ENCODE results near the gene AGXT.

The AGXT gene

DNA sequence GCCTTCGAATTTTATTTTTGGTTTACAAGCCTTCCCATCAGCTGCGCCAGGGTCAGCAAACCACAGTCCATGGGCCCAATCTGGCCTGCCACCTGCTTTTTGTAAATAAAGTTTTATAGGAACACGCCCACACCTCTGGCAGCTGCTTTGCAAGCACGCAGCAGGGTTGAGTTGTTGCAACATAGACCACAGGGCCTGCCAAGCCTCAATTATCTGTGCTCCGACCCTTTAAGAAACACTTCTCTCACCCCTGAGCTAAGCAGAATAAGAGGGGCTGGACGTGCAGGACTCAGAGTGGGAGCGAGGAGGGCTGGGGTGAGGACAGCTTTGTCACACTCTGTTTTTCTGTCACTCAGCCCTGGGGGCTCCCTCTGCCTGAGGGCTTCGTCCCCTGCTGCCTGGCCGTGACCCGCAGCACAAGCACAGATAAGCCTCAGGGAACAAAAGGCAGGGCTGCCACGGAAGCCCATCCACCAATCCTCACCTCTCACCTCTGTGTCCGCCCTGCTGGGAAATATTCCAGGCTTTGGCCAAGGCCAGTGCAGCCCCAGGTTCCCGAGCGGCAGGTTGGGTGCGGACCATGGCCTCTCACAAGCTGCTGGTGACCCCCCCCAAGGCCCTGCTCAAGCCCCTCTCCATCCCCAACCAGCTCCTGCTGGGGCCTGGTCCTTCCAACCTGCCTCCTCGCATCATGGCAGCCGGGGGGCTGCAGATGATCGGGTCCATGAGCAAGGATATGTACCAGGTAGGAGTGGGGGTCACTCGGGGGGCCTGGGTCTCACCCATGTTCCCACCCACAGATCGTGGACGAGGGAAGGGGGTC is at the start of gene AGXT:
TSS of gene AGXT (plus strand) at position 539 of the 823 bp plus-strand sequence. CDS start at position 581, 42 bp downstream.
- DNase-seq = no peak

DNA sequence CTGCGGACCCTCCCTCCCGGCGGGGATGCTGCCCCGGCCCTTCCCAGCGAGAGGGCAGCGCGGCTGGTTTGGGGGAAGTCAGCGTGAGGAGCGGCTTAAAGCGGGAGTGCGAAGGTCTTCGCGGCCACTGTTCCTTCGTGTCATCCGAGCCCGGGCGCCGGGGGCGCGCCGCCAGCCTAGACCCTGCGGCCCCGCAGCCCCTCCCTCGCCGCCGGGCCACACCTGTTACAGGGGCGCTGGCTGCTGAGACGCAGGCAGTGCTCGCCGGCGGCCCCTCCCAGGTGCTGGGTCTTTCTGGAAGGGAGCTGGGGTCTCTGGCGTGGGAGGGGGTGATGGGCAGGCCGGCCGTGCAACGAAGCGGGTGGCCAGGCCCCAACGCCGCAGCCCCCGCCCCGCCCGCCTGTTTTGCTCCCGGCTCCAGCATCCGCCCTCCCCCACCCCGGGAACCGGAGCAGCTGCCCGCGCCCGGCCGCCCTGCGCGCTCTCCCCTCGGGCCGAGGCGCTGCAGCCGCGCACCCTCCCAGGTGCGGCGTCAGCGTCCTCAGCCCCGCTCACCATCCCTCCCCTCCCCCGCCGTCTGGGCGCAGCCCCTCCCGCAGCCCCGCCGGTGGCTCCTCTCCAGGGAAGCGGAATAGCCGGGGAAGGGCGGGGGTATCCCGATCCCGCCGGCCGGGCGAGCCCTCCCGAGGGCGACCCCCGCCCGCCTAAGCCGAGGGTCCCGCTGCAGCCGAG is 49.3 kb upstream of the AGXT start:
- no peak for DNase-seq

DNA sequence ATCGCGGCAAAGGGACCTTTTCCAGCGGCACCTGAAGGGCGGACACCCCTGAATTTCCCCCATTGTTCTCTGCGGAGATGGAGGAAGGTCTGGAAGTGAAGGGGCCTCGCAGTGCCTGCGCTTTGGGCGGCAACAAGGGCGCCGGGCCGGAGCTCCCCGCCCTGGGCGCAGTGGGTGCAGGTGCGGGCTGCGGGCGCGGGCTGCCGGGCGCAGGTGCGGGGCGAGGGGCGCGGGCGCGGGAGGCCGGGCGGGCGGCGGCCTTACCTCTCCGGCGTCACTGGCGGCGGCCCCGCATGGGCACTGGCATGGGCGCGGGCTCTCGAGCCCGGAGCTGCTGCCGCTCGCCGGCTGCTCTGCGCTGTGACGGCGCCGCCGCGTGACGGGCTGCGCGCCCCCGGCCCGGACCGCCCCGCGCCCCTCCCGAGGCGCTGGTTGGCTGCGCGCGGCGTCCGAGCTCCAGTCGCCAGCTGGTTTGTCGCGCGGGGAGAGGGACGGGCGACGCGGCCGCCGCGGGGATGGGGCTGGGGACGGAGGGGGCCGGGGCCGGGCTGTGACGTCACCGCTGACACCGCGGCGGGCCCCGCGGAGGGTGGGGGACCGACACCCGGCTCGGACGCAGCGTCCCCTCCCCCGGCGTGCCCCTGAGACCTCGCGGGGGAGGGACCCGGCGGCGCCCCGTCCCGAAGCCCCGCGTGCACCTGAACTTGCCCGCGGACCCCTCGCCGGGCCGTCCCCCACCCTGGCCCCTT is 48.6 kb upstream of the AGXT start, which contains the start of gene KIF1A:
TSS of gene KIF1A (minus strand) at position 362 of the 749 bp plus-strand sequence. CDS start 22,467 bp downstream, outside the sequence.
- no peak for DNase-seq

DNA sequence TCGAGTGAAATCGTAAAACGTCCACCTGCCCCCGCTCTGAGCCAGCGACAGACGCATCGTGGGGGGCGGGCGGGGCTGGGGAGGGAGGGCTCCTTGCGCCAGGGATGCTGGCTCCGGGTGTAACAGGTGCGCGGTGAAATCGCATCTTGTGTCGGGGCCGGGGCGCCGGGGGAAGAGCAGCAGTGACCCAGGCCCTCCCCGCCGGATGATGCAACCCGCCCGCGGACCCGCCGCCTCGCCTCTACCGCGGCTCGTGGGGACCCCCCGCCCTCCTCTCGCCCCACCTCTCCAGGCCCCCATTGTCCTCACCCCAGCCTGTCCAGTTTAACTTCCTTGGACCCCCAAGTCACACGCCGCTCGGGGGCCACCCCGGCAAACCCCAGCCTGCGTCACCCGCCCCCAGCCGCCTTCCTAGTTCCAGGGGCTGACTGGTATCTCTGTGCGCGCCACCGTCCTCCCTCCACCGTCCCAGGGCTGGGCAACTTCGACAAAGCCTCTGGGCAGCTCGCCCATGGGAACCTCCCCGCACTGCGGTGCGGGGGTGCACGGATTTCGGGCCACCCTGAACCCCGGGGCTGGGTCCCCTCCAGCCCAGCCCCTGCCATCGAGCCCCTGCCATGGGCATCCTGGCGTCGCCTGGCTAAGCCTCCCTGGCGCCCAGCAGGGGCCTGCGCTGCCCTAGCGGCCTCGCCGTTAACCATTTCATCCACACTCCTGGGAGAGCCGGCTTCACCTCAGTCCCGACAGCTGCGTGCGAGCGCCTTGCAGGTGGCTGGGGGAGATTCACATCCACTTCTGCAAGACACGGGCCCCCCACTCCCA is 47.8 kb upstream of the AGXT start:
- no peak for DNase-seq

DNA sequence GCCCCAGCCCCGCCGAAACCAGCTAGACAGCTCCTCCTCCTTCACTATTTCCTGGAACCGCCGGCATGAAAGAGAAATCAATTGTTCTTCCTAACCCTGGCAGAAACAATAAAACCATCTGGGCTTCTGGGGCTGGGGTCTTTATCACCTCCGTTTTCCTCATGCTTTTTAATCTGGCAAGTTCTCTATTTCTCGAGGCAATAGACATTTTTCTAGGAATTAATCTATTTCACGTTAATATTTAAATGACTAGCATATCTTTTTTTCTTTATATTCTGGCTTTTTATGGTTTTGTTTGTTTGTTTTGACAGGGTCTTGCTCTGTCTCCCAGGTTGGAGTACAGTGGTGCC is 47.2 kb upstream of the AGXT start:
- no peak for DNase-seq

DNA sequence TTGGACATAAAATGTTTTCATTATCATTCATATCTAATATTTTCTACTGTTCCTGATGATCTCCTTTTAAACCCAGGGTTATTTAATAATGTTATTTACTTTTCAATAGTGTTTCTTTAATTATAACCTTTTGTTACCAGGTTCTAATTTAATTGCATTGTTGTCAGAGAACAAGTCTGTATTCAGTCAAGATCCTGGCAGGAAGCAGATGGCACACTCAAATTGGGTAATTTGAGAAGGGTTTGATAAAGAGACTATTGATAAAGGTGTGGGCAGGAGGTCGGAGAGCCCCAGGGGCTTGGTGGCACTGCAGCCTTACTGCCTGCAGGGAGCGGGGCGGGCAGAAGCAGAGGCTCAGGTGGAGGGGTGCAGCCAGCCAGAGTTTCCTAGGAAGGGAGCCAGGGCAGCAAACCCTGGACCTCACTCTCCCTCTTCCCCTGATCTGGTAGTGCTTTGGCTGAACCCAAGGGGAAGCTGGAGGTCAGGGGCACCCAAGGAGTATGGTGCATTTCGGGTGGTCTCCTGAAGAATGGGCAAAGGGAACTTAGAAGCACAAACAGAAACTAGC is 46.3 kb upstream of the AGXT start:
- DNase-seq = no peak

DNA sequence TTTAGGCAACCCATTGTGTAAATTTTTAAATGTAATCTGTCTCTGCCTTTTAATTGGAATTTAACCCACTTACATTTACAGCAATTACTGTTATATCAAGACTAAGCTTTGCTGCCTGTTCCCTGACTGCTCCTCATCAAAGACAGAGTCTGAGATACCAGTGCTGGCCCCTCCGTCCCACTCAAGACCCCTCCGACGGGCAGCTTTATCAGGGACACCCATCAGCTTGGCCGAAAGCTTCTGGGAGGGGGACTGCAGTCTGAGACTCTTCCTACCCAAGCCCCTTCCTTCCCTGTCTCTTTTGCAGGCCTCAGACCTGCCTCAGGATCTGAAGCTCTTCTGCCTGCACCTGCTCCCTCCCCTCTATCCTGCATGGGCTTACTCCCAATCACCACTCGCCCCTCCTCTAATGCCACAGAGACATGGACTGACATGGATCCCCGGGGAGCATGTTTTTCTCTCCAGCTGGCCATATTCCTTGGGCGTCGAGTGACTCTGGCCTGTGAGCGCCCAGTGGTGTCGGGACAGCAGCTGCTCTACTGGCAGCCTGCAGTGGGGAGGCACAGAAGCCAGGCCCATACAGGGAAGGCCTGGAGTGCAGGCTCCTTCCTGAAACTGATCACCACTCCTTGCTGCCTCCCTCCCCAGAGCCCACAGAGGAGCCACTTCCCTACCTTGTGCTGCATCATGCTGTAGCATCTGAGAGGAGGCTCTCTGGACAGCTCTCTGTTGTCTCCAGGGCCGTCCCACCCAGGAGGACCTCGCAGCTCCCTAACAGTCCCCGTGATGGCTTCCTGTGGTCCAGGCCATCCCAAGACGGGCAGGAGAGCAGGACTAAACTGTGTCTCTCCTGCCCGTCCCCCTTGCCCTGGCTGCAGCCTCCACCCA is 44.9 kb upstream of the AGXT start:
- no peak for DNase-seq

DNA sequence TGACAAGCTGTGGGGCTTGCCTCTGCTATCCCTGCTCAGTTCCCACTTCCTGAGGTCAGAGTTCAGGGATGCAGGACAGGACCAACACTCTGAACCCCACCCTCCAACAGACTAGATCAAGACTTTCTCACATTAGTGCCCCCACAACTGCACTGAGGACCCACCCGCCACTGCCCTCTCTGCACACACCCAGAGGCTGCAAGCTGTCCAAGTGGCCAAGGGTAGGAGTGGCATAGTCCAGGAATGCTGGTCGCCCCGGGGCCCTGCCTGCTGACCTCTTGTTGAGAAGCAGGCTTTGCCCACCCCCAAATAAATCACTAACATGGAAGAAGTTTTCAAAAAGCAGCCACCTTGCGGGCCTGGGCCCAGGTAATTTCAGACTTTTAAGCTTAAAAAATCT is 43.1 kb upstream of the AGXT start:
- no peak for DNase-seq

DNA sequence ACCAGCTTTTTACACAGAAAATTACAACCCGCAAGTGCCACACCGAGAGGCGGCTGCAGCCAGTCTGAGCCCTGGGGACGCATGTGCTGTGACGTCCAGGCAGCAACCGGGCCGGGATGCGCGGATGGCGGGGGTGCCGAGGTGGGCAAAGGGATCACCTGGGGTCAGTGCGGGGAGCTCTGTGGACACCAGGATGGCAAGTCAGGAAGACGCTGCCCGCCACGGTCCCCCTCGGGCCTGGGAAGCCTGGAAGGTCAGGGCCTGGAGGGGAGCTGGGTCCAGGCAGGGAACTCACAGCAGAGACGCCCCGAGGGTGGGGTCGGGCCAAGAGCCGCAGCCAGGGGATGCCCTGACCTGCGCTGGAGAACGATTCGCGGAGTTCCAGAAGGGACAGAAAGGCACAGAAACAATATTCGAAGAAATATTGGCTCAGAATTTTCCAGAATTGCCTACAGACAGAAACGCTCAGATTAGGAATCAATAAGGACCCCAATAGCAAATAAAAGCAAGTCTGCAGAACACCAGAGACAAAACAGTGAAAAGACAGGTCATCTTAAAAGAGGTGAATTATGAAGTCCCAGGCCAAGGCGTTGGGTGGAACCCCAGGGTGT is 36.9 kb upstream of the AGXT start:
- DNase-seq = no peak

DNA sequence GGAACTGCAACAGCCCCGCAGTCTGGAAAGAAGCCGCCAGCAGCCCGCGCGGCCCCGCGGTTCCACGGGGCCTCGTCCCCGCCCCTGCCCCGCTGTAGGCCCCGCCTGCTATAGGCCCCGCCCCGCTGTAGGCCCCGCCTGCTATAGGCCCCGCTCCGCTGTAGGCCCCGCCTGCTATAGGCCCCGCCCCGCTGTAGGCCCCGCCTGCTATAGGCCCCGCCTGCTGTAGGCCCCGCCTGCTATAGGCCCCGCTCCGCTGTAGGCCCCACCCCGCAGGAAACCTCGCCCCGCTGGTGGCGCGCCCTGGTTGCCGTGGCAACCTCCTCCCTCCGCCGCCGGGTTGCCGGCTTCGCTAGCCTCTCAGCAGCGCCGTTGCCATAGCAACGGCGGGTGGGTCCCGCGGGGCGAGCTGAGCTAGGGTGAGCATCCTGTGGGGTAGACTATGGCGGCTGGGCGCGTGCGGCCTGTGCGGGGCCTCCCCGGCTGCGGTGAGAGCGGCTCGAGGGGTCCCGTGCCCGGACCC is 36.4 kb upstream of the AGXT start:
- peak; percentile 91 for DNase-seq

DNA sequence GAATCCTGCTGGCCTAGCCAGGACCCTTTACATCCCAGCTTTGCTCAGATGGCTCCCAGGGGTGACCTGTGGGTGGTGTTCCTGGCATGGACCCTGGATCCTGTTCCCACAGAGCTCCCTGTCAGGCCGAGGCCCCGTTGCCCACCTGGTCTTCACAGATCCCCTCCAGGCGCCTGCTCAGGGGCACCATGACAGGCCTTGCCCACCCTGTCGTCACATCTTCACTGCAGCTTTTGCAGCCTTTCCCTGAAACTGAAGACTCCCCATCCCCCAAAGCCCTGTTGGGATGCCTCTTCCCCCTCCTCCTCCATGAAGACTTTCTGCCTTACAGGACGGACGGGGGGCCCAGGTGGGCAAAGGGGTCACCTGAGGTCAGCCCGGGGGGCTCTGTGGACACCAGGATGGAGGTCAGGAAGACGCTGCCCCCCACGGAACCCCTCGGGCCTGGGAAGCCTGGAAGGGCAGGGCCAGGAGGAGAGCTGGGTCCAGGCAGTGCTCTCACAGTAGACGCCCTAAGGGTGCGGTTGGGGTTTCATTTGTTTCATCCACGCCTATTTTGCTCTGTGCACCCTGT is 35.6 kb upstream of the AGXT start:
- DNase-seq = no peak

DNA sequence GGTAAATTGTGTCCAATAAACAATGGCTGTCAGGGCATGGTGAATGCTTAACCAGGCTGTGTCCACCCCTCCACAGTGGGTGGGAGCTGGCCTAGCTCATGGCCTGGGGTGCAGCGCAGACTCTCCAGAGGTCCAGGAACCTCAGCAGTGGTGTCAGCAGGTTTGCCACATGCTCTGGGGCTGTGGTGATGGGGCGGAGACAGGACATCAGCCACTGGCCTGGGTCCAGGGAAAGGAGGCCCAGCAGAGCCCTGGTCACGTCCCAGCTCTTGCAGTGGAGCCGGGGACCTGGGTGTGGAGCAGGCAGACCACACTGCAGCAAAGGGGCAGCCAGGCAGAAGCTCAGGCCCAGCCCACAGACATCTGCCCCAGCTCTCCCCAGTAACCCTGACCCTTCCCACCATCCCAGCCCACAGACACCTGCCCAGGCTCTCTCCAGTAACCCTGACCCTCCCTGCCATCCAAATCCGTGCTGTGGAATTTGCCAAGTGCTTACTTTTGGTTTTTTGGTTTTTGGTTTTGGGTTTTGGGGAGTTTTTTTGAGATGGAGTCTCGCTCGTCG is 34.8 kb upstream of the AGXT start:
- no peak for DNase-seq

DNA sequence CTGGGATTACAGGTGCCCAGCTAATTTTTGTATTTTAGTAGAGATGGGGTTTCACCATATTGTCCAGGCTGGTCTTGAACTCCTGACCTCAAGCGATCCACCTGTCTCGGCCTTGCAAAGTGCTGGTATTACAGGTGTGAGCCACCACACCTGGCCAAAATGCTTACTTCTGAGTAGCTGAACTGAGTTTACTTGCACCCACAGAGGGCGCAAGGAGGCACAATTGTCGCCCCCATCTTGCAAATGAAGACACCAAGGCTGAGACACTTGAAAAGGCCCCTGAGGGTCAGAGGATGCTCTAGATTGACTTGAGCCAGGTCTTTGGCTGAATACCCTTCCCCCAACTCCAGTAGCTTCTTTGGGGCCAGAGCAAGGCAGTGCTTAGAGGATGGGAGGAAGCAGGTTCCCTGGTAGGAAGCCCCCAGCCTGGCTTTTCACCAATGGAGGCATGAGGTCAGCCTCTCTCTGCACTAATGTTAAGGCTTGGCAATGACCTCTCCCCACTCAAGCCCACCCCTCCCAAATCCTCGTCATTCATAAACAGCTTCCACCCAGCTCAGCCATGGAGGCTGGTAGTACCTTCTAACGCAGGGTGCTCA is 34.1 kb upstream of the AGXT start:
- no peak for DNase-seq

DNA sequence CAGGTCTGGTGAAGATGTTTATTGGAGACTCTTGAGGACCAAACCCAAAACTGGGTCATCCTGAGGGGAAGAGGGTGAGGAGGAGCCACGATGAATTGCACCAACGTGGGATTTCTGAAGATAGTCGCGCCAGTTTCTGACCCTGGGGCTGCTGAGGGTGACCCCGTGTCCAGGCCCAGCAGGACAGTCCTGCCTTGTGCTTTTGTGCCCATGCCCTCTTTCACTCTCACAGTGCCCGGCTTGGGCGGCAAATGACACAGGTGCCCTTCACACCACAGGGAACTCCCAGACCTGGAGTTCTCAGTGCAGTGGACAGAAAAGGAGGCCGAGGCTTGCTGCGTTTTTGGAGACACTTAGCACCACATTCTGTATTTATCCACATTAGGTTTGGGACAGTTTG is 33.1 kb upstream of the AGXT start:
- no peak for DNase-seq

DNA sequence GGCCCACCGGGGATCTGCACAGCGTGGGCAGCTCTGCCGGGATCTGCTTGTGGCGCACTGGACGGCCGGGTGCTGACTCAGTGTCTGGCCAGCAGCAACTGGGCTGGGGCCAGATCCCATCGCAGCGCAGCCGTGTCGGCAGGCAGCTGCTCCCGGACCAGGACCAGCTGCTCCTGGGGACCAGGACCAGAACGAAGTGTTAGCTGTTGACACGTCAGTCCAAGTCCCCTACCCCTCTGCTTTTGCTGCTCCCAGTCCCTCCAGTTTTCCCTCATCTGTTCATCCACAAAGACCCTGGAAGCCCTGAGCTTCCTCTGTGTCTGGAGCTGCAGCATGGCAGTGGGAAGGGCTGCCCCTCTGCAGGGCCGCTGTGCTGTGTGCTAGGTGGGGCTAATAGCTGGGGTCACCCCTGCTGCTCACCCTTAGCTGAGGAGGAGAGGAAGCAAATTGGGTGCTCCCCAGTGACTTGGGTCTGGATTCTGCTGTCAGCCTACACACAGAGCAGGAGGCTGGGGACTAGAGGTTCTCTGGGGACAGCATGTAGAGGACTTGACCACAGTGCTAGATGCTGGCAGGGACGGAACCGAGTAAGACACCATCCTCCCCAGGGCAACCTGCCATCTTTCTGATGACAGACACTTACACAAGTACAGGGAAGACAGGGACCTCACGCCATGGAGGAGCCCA is 31.7 kb upstream of the AGXT start:
- DNase-seq = no peak

DNA sequence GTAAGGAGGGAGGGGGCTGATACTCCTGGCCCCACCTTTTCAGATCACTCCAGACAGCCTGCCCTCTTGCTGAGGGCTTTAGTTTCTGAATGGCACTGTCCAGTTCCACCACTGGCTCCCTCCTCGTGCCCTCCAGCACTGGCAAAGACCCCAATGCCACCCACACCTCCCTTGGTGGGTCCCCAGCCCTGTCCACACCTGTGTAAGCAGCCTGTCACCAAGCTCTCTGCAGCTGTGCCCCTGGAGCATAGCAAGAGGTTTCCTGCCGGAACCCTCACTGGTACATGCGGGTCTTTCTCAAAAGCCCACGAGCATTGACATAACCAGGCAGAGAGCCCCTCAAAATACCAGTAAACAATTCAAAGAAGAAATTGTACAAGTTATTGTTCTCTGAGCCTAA is 31.0 kb upstream of the AGXT start:
- DNase-seq = no peak

DNA sequence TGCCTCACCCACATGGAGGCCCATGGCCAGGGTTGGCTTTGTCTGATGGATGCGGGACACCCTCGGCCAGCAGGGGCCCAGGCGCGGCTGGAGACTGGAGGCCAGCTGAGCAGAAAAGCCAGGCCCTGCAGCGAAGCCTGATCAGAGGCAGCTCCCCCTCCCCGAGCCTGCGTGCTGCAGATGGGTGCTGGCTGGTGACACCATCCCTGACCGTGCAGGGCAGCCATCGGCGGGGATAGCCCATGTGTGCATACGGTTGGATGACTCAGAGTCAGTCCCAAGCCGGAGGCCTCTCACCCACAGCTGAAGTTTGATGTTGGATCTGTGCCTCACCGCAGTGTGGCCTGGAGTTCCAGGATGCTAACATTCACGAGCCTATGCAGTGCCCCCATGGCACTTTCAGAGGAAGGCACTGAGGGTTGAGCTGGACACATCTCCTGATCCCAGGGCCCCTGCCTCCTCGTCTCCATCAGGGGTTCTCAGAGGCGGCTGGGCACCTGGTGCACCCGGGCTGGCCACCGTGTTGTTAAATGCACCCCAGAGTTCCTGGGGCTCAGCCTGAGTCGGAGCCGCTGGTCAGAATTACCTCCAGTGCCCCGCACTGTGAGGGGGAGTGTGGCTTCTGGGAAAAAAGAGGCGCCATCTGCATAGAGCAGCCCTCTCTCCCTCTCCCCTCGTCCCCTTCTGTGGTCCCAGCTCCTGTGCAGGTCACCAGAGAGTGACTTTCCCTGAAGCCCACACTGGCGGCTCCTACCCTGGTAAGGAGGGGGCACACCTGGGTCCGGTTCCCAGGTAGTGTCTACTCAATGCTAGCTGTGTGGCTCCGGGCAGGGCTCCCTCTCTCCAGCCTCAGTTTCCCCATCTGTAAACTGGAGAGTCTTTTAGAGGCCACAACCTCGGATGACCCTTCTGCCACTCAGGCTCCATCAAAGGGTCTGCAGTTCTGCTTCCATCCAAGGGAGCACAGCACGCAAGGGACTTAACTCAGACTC is 29.2 kb upstream of the AGXT start:
- DNase-seq = no peak

Data from suppressor macrophage treated with lipopolysaccharide for 4 hours (primary cell).